ENCODE data around the gene DDO.

Gene DDO

GRCh38 chr6:110415086-110415916 is at the start of gene DDO:
TSS of gene DDO (minus strand) at chr6:110415575. CDS start at chr6:110413462, 2,113 bp downstream.
- peak; percentile 83 to 90 (median 87) for DNase-seq

- no peak for DNase-seq
These were observed 47.6 kb upstream of the DDO start for GRCh38 chr6:110462884-110463481.

- DNase-seq, result no peak
These were observed 46.0 kb upstream of the DDO start for GRCh38 chr6:110461376-110461775.

- no peak for DNase-seq
These were observed 43.8 kb upstream of the DDO start for GRCh38 chr6:110459137-110459536.

GRCh38 chr6:110458476-110458875 is 43.1 kb upstream of the DDO start:
- no peak for DNase-seq

GRCh38 chr6:110457567-110458175 is 42.3 kb upstream of the DDO start:
- peak; percentile 48 to 63 (median 63) for DNase-seq

- no peak for DNase-seq
These were observed 41.3 kb upstream of the DDO start for GRCh38 chr6:110456694-110457093.

GRCh38 chr6:110449541-110449895 is 34.1 kb upstream of the DDO start:
- no peak for DNase-seq

GRCh38 chr6:110448846-110449540 is 33.6 kb upstream of the DDO start:
- peak in 2 of 3 donors; percentile 7 to 21 for DNase-seq

- DNase-seq, result no peak
These were observed 32.4 kb upstream of the DDO start for GRCh38 chr6:110447761-110448160.

- DNase-seq, result no peak
These were observed 31.0 kb upstream of the DDO start for GRCh38 chr6:110446405-110446804.

- no peak for DNase-seq
These were observed 24.7 kb upstream of the DDO start for GRCh38 chr6:110440026-110440425.

GRCh38 chr6:110439356-110439755 is 24.0 kb upstream of the DDO start:
- DNase-seq, result no peak

GRCh38 chr6:110434961-110435602 is 19.7 kb upstream of the DDO start:
- no peak for DNase-seq

GRCh38 chr6:110432285-110432900 is 17.0 kb upstream of the DDO start:
- peak in 1 of 3 donors; percentile 11 for DNase-seq

- DNase-seq, result no peak
These were observed 15.4 kb upstream of the DDO start for GRCh38 chr6:110430741-110431140.

GRCh38 chr6:110430236-110430635 is 14.9 kb upstream of the DDO start:
- DNase-seq, result no peak

- no peak for DNase-seq
These were observed 12.8 kb upstream of the DDO start for GRCh38 chr6:110428153-110428552.

- no peak for DNase-seq
These were observed 10.4 kb upstream of the DDO start for GRCh38 chr6:110425816-110426215.

GRCh38 chr6:110422444-110422822 is 7.1 kb upstream of the DDO start:
- peak; percentile 29 to 66 (median 66) for DNase-seq

GRCh38 chr6:110421749-110422443 is 6.5 kb upstream of the DDO start:
- peak; percentile 33 to 43 (median 40) for DNase-seq
